Kidney epithelial cell (primary cell): ENCODE measurements around the gene CFLAR. TPM values are rescaled to one million over a fixed set of nuclear protein-coding genes. Genes with fewer than 3 reads are reported as not detected.

ENCODE experiments used
- DNase-seq: peaks from one replicate; pipeline ENCODE4 v3.0.0-alpha.2; 2010; ENCODE audit warnings: low read depth
- H3K27me3 ChIP-seq: 2 replicates; pipeline ENCODE4 v1.6.0; 2011; ENCODE audit warnings: low read length; ENCODE audit not compliant: control insufficient read depth, insufficient read depth
- H3K36me3 ChIP-seq: 2 replicates; pipeline ENCODE4 v1.5.1; 2011; ENCODE audit warnings: low read length; ENCODE audit not compliant: control insufficient read depth, insufficient read depth
- H3K4me3 ChIP-seq: 2 replicates; pipeline ENCODE4 v1.5.1; 2011; ENCODE audit warnings: low read depth, mild to moderate bottlenecking, control low read depth, low read length
- CTCF ChIP-seq: IDR thresholded peaks from 2 replicates; pipeline ENCODE4 v1.5.1; 2011; ENCODE audit warnings: mild to moderate bottlenecking, moderate library complexity, low read length, control low read depth, inconsistent platforms; ENCODE audit not compliant: insufficient read depth, poor library complexity, severe bottlenecking
- total RNA-seq: library from RNA; depleted of rRNA; stranded (reverse); fragments of >200 nt; gene quantifications from 2 replicates; pipeline ENCODE4 v1.2.3, GENCODE V29; 2015

Gene CFLAR
- total RNA-seq, 1 donor from 2014 or later: 99.7 TPM

- H3K4me3 ChIP-seq: no peak overlapping the region
- no peaks in the 10 kb centered on the region for H3K36me3 ChIP-seq
- H3K27me3 ChIP-seq: no peaks in the 10 kb centered on the region
- no peak for DNase-seq
- TF ChIP-seq CTCF: no peak
These were observed 101.0 kb downstream of the CFLAR start for GRCh38 chr2:201216918-201217317.

- Histone ChIP-seq H3K27me3 (no peaks in the 10 kb centered on the region), H3K4me3 (no peak overlapping the region), H3K36me3 (no peaks in the 10 kb centered on the region)
- no peak for DNase-seq
- no peak for TF ChIP-seq CTCF
These were observed 102.8 kb downstream of the CFLAR start for GRCh38 chr2:201218780-201219179.

- Histone ChIP-seq H3K36me3 (no peaks in the 10 kb centered on the region), H3K4me3 (no peak overlapping the region), H3K27me3 (no peaks in the 10 kb centered on the region)
- no peak for DNase-seq
- no peak for TF ChIP-seq CTCF
These were observed 103.5 kb downstream of the CFLAR start for GRCh38 chr2:201219328-201220096.

- no peak overlapping the region for H3K4me3 ChIP-seq
- DNase-seq: no peak
- no peaks in the 10 kb centered on the region for H3K36me3 ChIP-seq
- no peak for TF ChIP-seq CTCF
- H3K27me3 ChIP-seq: no peaks in the 10 kb centered on the region
These were observed 104.2 kb downstream of the CFLAR start for GRCh38 chr2:201220102-201220570.

- H3K4me3 ChIP-seq: no peak overlapping the region
- no peaks in the 10 kb centered on the region for H3K27me3 ChIP-seq
- DNase-seq: no peak
- no peak for TF ChIP-seq CTCF
- no peaks in the 10 kb centered on the region for H3K36me3 ChIP-seq
These were observed 107.4 kb downstream of the CFLAR start for GRCh38 chr2:201223089-201224073.

Other genes starting within 250 kb of the CFLAR start
- gene PPIL3, start 227.1 kb upstream of the CFLAR start, total RNA-seq: 26.8 and 27.5 TPM in 2 replicates
- gene NIF3L1, start 226.8 kb upstream of the CFLAR start, total RNA-seq: 19.7 and 31.4 TPM in 2 replicates
- 16.2 and 17.3 TPM in 2 replicates for gene ORC2, start 152.5 kb upstream of the CFLAR start, total RNA-seq
- gene HYCC2, start 44.5 kb upstream of the CFLAR start, total RNA-seq: 6.9 and 7.3 TPM in 2 replicates
- 37.7 and 59.0 TPM in 2 replicates for gene NDUFB3, start 44.2 kb upstream of the CFLAR start, total RNA-seq
- 1.5 and 2.5 TPM in 2 replicates for gene CASP10, start 67.0 kb downstream of the CFLAR start, total RNA-seq
- 13.9 and 14.2 TPM in 2 replicates for gene CASP8, start 144.4 kb downstream of the CFLAR start, total RNA-seq
- 0.14 and 0.54 TPM in 2 replicates for gene FLACC1, start 241.2 kb downstream of the CFLAR start, total RNA-seq